ENCODE data around the gene RYR2.

The RYR2 gene

GRCh38 chr1:237211031-237211430, 169.0 kb downstream of the RYR2 start (continued):
- TF ChIP-seq TSHZ2 (CRISPR knock-in tag; IDR thresholded peaks at IDR 0.05), result no peak

- no peak for ATAC-seq
- TF ChIP-seq TSHZ2 (CRISPR knock-in tag; IDR thresholded peaks at IDR 0.05), result no peak
- TF ChIP-seq TOX (CRISPR knock-in tag; IDR thresholded peaks at IDR 0.05; ENCODE audit: borderline replicate concordance), result no peak
- TF ChIP-seq ZFP30 (CRISPR knock-in tag; IDR thresholded peaks at IDR 0.05), result no peak
- no peak for TF ChIP-seq PPARA (CRISPR knock-in tag; IDR thresholded peaks at IDR 0.05; ENCODE audit: borderline replicate concordance)
- no peak for TF ChIP-seq RARB (CRISPR knock-in tag; IDR thresholded peaks at IDR 0.05)
- TF ChIP-seq POU6F1 (CRISPR knock-in tag; IDR thresholded peaks at IDR 0.05; ENCODE audit: borderline replicate concordance, low read depth), result no peak
- TF ChIP-seq OSR1 (CRISPR knock-in tag; IDR thresholded peaks at IDR 0.05), result no peak
- no peak for TF ChIP-seq SNAI2 (CRISPR knock-in tag; IDR thresholded peaks at IDR 0.05)
- no peak for TF ChIP-seq BACH2 (CRISPR knock-in tag; IDR thresholded peaks at IDR 0.05; ENCODE audit: borderline replicate concordance)
- TF ChIP-seq, protein P1, sequence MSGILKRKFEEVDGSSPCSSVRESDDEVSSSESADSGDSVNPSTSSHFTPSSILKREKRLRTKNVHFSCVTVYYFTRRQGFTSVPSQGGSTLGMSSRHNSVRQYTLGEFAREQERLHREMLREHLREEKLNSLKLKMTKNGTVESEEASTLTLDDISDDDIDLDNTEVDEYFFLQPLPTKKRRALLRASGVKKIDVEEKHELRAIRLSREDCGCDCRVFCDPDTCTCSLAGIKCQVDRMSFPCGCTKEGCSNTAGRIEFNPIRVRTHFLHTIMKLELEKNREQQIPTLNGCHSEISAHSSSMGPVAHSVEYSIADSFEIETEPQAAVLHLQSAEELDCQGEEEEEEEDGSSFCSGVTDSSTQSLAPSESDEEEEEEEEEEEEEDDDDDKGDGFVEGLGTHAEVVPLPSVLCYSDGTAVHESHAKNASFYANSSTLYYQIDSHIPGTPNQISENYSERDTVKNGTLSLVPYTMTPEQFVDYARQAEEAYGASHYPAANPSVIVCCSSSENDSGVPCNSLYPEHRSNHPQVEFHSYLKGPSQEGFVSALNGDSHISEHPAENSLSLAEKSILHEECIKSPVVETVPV (CRISPR knock-in tag; IDR thresholded peaks at IDR 0.05), result no peak
Observed at GRCh38 chr1:237211540-237211939, 169.6 kb downstream of the RYR2 start.

- ATAC-seq, result no peak
- TF ChIP-seq CSDC2 (CRISPR knock-in tag; IDR thresholded peaks at IDR 0.05) (no peak), PPARA (CRISPR knock-in tag; IDR thresholded peaks at IDR 0.05; ENCODE audit: borderline replicate concordance) (no peak), GLIS3 (CRISPR knock-in tag; IDR thresholded peaks at IDR 0.05) (no peak), POU6F1 (CRISPR knock-in tag; IDR thresholded peaks at IDR 0.05; ENCODE audit: borderline replicate concordance, low read depth) (no peak), ZFP3 (CRISPR knock-in tag; IDR thresholded peaks at IDR 0.05) (no peak), ZNF8 (CRISPR knock-in tag; IDR thresholded peaks at IDR 0.05) (no peak), ZNF70 (CRISPR knock-in tag; IDR thresholded peaks at IDR 0.05) (no peak)
Observed at GRCh38 chr1:237219751-237220642, 178.0 kb downstream of the RYR2 start.

DNA sequence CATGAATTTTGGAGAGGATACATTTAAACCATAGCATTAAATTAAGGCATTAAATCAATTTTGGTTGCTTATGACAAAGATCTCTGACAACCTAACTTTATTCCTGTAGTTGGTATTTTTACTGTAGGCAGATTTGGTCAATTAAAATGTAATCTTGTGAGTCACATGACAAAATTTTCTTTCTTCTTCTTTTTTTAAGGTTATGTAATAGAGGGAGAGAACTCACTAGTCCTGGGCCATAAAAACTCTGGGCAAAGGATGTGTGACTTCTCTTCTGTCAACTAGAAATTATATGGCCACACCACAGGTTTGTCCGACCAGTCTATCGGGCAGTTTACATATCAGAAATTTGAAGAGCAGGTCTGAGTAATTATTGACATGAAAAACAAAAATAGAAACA, 181.4 kb downstream of the RYR2 start:
- ATAC-seq, result no peak
- TF ChIP-seq, protein P1 (CRISPR knock-in tag; IDR thresholded peaks at IDR 0.05), result no peak
- TF ChIP-seq TSHZ2 (CRISPR knock-in tag; IDR thresholded peaks at IDR 0.05) (no peak), SNAI2 (CRISPR knock-in tag; IDR thresholded peaks at IDR 0.05) (no peak), ZNF70 (CRISPR knock-in tag; IDR thresholded peaks at IDR 0.05) (no peak), TCF4 (CRISPR knock-in tag; IDR thresholded peaks at IDR 0.05; ENCODE audit: borderline replicate concordance) (no peak), ZNF565 (CRISPR knock-in tag; conservative IDR thresholded peaks at IDR 0.05; ENCODE audit: low read depth) (no peak), ZC3H10 (CRISPR knock-in tag; IDR thresholded peaks at IDR 0.05) (no peak), ZFP30 (CRISPR knock-in tag; IDR thresholded peaks at IDR 0.05) (no peak), BACH2 (CRISPR knock-in tag; IDR thresholded peaks at IDR 0.05; ENCODE audit: borderline replicate concordance) (no peak)
